Measurements from ENCODE around the gene LRRC7.
"Not testable (repeated sequence)": the region's sequence is repeated elsewhere in the genome, so short reads cannot be mapped to it uniquely, and the experiment has no call there.

LRRC7 gene

GRCh38 chr1:70042090-70042731 lies 474.5 kb downstream of the LRRC7 start:
- DNase-seq (ENCODE audit: low read depth), result no peak

- no peak for DNase-seq (ENCODE audit: low read depth)
These were observed 476.1 kb downstream of the LRRC7 start for GRCh38 chr1:70043804-70044203.

DNA sequence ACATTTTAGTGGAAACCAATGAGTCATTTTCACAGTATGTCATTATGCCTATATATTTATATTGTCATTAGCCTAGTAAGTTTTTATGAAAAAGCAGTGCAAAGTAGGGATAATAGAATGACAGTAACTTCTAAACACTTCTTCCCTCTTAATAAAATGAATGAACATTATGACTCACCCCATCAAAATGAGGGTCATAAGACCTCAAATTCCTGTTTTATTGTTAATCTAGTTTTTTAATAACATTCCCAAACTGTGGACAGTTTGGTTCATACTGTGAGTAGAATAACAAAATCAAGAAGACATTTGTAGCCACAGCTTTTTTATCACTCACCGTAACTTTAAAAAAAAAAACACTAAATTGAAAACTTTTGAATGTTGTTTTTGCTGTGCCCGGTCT lies 477.1 kb downstream of the LRRC7 start:
- no peak for DNase-seq (ENCODE audit: low read depth)

DNA sequence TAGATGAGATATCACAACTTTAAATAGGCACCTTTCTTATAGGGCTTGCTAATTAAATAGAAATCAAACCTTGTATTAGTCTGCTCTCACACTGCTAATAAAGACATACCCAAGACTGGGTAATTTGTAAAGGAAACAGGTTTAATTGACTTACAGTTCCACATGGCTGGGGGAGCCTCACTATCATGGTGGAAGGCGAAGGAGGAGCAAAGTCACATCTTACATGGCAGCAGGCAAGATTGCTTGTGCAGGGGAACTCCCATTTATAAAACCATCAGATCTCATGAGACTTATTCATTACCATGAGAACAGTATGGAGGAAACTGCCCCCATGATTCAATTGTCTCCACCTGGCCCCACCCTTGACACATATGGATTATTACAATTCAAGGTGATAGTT lies 477.9 kb downstream of the LRRC7 start:
- not testable (repeated sequence) for DNase-seq (ENCODE audit: low read depth)

- no peak for DNase-seq (ENCODE audit: low read depth)
These were observed 480.8 kb downstream of the LRRC7 start for GRCh38 chr1:70048336-70049094.

- DNase-seq (ENCODE audit: low read depth), result no peak
These were observed 484.2 kb downstream of the LRRC7 start for GRCh38 chr1:70051926-70052325.

- no peak for DNase-seq (ENCODE audit: low read depth)
These were observed 489.8 kb downstream of the LRRC7 start for GRCh38 chr1:70057500-70057899.

DNA sequence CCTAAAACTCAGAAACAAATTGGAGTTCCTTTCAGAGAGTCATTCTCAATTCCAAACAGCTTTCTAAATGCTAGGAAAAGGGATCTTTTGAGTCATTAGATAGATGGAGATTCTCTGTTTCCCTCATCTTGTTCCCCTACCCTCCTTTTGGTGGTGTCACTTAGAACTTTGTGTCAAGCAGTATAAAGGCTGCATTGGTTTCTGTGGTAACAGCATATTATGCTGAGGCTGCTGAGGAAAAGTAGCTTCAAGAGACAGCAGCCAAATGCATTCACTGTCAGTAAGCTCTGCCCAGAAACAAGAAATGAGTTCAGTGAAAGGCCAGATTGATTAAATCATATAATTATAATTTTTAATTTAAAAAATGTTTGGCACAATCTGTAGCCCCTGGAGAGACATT lies 493.5 kb downstream of the LRRC7 start:
- DNase-seq (ENCODE audit: low read depth), result no peak

DNA sequence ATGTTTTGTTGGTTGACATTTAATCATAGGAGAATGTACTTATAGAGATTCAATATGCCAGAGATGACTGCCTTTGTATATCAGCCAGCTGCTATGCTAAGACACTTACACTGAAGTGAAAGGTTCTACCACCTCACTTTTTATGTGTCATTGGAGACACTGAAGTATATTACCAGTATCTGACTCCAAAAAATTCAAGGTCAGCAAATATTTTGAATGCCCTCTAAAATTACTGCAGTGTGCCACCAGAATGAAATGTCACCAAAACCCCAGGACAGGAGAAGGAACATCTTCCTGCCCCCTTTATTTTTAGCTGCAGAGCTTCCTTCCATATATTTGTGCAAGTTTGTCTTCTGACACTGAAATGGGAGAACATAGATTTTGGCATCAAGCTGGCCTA lies 496.1 kb downstream of the LRRC7 start:
- DNase-seq (ENCODE audit: low read depth), result no peak

GRCh38 chr1:70066711-70067110 lies 499.0 kb downstream of the LRRC7 start:
- DNase-seq (ENCODE audit: low read depth), result no peak

GRCh38 chr1:70071601-70072000 lies 503.9 kb downstream of the LRRC7 start:
- DNase-seq (ENCODE audit: low read depth), result no peak

DNA sequence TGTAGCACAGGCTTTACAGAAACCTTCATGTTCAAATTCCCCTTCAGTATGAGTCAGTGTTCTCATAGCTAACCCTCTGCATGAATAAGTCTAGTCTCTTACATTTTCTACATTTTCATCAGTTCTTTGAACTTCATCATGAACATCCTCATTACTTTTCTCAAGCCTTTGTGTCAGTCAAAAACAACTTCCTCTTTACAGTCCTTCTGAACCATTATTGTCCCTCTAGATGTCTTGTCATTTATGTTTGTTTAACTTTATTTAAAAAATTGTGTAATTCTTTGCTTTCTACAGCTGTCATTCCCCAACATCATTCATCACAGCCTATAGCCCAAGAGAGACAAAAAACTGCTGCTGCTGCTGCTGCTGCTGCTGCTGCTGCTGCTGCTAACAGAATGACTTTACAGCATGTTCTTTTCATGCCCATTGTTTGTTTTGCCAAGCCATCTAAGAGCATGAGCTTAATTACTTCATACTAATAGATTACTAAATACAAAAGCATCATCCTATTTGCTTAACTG lies 504.6 kb downstream of the LRRC7 start:
- no peak for DNase-seq (ENCODE audit: low read depth)

GRCh38 chr1:70075761-70076160 lies 508.0 kb downstream of the LRRC7 start:
- no peak for DNase-seq (ENCODE audit: low read depth)

DNA sequence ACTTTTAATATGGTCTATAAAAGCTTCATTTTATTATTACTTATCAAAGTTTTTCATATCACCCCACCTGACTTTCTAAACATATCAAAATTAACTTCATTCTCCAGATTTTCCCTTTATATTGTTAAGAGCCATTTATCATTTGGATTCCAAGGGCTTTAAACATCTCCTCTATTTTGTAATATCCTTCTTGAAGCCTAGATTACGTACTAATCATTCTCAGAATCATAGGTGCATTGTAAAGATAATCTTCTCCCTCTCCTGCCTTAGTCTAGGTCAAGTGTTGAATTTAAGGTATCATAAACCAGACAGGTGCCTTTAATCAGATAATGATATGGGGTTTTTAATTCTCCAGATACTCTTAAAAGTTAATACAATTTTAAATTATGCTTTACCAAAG lies 509.3 kb downstream of the LRRC7 start:
- no peak for DNase-seq (ENCODE audit: low read depth)

GRCh38 chr1:70079546-70079945 lies 511.8 kb downstream of the LRRC7 start:
- no peak for DNase-seq (ENCODE audit: low read depth)

- DNase-seq (ENCODE audit: low read depth), result no peak
These were observed 515.8 kb downstream of the LRRC7 start for GRCh38 chr1:70083519-70083918.

DNA sequence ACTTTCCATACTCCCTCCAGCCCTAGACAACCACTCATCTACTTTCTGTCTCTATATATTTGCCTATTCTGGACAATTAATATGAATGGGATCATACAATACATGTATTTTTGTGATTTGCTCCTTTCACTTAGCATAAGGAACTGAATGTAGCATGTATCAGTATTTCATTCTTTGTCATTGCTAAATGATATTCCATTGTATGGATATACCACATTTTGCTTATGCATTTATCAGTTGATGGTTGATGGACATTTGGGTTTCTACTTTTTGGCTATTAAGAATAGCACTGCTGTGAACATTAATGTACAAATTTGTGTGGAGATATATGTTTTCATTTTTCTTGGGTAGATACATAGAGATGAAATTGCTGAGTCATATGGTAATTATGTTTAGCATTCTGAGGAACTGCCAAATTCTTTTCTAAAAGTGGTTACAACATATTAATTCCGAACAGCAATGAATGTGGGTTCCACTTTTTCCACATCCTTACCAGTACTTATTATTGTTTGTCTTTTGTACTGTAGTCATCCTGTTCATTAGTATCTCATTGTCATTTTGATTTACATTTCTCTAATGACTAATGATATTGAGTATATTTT lies 516.7 kb downstream of the LRRC7 start:
- DNase-seq (ENCODE audit: low read depth), result no peak

DNA sequence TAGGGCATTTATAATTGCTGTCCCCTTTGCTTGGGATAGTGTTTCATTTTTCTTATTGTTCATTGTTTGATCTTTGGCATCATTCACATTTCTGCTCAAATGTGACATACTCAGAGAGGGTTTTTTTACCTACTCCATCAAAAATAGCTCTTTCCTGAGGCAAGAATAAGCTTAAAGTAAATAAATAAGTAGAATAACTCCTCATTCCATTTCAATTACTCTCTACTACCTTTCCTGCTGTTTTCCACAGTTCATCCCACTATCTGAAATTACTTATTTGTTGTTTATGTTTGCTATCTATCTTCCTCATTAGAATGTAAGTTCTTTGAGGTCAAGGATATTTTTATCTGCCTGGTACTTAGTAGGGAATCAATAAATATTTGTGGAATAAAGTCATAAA lies 517.8 kb downstream of the LRRC7 start:
- DNase-seq (ENCODE audit: low read depth), result no peak

- DNase-seq (ENCODE audit: low read depth), result no peak
These were observed 519.2 kb downstream of the LRRC7 start for GRCh38 chr1:70086897-70087296.

DNA sequence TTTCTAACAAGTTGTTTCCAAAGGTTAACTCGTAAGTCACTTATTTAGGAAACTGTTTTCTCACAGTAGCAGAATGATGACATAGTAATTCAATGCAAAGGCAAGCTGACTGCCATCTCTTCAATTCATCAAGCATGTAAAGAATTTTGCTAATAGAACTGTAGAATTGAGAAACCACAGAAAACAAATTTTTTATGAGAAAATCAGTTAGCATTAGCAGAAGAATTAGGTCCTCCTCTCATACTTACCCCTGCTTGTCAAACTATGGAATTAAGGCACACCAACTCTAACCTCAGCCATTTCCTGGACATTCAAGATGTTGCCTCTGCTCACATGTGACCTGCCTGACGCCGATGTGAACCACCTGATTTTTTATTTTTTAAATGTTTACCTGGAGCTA lies 522.4 kb downstream of the LRRC7 start:
- no peak for DNase-seq (ENCODE audit: low read depth)

DNA sequence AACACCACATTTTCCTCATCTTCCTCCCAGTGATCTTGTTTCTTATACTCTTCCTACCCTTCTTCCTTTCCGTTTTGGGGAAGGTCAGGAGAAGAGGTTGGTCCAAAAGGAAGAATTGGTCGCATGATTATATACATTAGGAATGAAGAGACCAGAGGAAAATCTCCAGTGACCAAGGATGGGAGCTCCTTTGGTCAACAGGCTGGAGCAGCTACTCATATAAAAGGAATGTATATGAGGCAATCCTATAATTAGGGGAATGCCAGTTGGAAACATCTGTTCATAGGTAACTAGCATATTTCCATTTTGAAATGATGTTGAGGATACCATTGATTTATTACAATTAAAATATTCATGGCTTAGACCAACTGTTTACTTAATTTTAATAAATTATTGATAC lies 523.2 kb downstream of the LRRC7 start:
- DNase-seq (ENCODE audit: low read depth), result no peak

DNA sequence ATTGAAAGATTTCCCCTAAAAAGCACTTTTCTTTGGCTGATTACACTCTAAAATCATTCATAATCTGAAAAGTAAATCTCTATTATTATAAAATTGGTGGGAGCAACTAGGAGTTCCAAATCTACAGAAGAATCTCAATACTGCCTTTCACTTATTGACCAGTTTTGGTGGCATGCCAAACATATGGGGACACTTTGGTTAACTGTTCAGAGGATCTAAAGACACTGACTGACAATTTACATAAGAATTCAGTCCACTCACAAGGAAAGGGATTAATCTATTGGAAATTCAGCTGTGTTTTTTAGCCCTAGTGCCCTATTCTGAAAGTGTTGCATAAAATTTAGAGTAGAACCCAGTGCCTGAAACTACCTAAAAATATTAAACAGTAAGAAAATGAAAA lies 524.1 kb downstream of the LRRC7 start:
- DNase-seq (ENCODE audit: low read depth), result no peak

GRCh38 chr1:70092526-70092925 lies 524.8 kb downstream of the LRRC7 start:
- DNase-seq (ENCODE audit: low read depth), result no peak
